Fibroblast of lung (primary cell): ENCODE measurements around the gene AGT. TPM values are rescaled to one million over a fixed set of nuclear protein-coding genes. Genes with fewer than 3 reads are reported as not detected.

Source experiments
- DNase-seq, 2 donors: peaks; one replicate each; pipeline versions ENCODE4 v3.0.0 to v3.0.0-alpha.2; 2010; ENCODE audit warnings: low read depth in 2 of 2
- H2AFZ ChIP-seq: 2 replicates; pipeline ENCODE4 v1.5.1; 2012; ENCODE audit warnings: low read length, control low read depth, inconsistent platforms
- H3K27ac ChIP-seq: 2 replicates; pipeline ENCODE4 v1.5.1; 2011; ENCODE audit warnings: low read length, control low read depth; ENCODE audit not compliant: insufficient read depth
- H3K27me3 ChIP-seq: 2 replicates; pipeline ENCODE4 v1.5.1; 2011; ENCODE audit warnings: mild to moderate bottlenecking, low read length; ENCODE audit not compliant: control insufficient read depth, insufficient read depth
- H3K36me3 ChIP-seq: 2 replicates; pipeline ENCODE4 v1.5.1; 2011; ENCODE audit warnings: low read length; ENCODE audit not compliant: control insufficient read depth, insufficient read depth
- H3K4me1 ChIP-seq: 2 replicates; pipeline ENCODE4 v1.5.1; 2011; ENCODE audit warnings: low read length; ENCODE audit not compliant: control insufficient read depth, insufficient read depth; ENCODE audit errors: extremely low read depth
- H3K4me2 ChIP-seq: 2 replicates; pipeline ENCODE4 v1.5.1; 2011; ENCODE audit warnings: low read length, control low read depth; ENCODE audit not compliant: insufficient read depth; ENCODE audit errors: extremely low read depth
- H3K4me3 ChIP-seq, 4 experiments: fragments of 200-600 bp in 1 of 4; sonication (generic) in 1 of 4; replicated peaks in 1 of 4; 2 replicates each; pipeline ENCODE4 v1.5.1; 2011 to 2016; ENCODE audit warnings: low read length in 4 of 4, low read depth in 3 of 4, mild to moderate bottlenecking in 3 of 4, control low read depth in 2 of 4, inconsistent platforms in 1 of 4, mixed read lengths in 1 of 4; ENCODE audit not compliant: insufficient read depth in 1 of 4; ENCODE audit errors: control extremely low read depth in 1 of 4
- H3K79me2 ChIP-seq: 2 replicates; pipeline ENCODE4 v1.5.1; 2012; ENCODE audit warnings: mild to moderate bottlenecking, low read length, inconsistent platforms; ENCODE audit not compliant: control insufficient read depth, insufficient read depth
- H3K9ac ChIP-seq: 2 replicates; pipeline ENCODE4 v1.5.1; 2011; ENCODE audit warnings: mild to moderate bottlenecking, low read length, control low read depth; ENCODE audit not compliant: insufficient read depth
- H3K9me3 ChIP-seq: 2 replicates; pipeline ENCODE4 v1.5.1; 2012; ENCODE audit warnings: low read depth, low read length; ENCODE audit not compliant: control insufficient read depth, insufficient read depth
- H4K20me1 ChIP-seq: 2 replicates; pipeline ENCODE4 v1.5.1; 2011; ENCODE audit warnings: low read length; ENCODE audit not compliant: control insufficient read depth, insufficient read depth; ENCODE audit errors: extremely low read depth
- EZH2 ChIP-seq: IDR thresholded peaks from 2 replicates; pipeline ENCODE4 v1.5.1; 2012; ENCODE audit warnings: low read length, control low read depth, mild to moderate bottlenecking; ENCODE audit errors: missing control alignments
- polyA plus RNA-seq, 2 donors: library from polyadenylated mRNA; depleted of rRNA in 1 of 2; stranded (reverse) in 1 of 2; unstranded in 1 of 2; fragments of >200 nt; gene quantifications; 2 replicates each; pipeline ENCODE4 v1.2.1, GENCODE V29; 2011 to 2012; ENCODE audit warnings: missing spikeins in 1 of 2
- total RNA-seq: library from RNA; depleted of rRNA; stranded (reverse); fragments of >200 nt; gene quantifications from 2 replicates; pipeline ENCODE4 v1.2.1, GENCODE V29; 2014
- TF ChIP-seq, protein P1 (sequence below), 2 donors: IDR thresholded peaks in 1 of 2; conservative IDR thresholded peaks in 1 of 2; 1 replicate in 1 of 2; 2 replicates in 1 of 2; pipeline ENCODE4 v1.5.1; 2011 to 2012; ENCODE audit warnings: low read length in 2 of 2, control low read depth in 1 of 2, inconsistent platforms in 1 of 2, low read depth in 1 of 2, mild to moderate bottlenecking in 1 of 2

AGT gene
- total and polyA plus RNA-seq, 2 donors (not counting 1 experiment from before 2014, with no cell fraction given), result 3.7 to 10.6 TPM

DNA sequence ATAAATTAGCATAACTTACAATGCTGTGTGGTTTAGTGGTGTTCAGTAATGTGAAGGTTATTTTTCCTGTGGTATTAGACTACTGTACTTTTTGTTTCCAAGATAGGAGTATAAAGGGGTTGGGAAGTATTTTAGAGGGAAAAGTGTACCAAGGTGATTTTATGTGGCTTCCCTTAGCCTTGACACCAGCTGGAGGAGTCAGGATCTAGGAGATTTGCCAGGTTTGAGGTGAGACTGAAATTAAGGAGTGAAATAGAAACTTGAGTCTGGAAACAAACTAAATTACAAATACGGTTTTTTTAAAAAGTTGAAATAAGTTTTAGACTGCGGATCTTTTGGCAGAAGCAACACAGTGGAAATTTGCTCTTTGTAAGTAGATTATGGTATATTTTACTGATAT lies 39.3 kb downstream of the AGT start:
- Histone ChIP-seq H3K79me2 (no peaks in the 10 kb centered on the region), H3K9ac (no peak overlapping the region), H3K4me2 (no peak overlapping the region), H3K27ac (no peak overlapping the region), H3K4me3 (no peak overlapping the region), H4K20me1 (no peaks in the 10 kb centered on the region), H3K4me1 (no peaks in the 10 kb centered on the region), H2AFZ (no peak overlapping the region), H3K36me3 (peaks cover 3% of the 10 kb centered on the region), H3K9me3 (no peaks in the 10 kb centered on the region), H3K27me3 (no peaks in the 10 kb centered on the region)
- no peak for TF ChIP-seq EZH2
- TF ChIP-seq, protein P1, sequence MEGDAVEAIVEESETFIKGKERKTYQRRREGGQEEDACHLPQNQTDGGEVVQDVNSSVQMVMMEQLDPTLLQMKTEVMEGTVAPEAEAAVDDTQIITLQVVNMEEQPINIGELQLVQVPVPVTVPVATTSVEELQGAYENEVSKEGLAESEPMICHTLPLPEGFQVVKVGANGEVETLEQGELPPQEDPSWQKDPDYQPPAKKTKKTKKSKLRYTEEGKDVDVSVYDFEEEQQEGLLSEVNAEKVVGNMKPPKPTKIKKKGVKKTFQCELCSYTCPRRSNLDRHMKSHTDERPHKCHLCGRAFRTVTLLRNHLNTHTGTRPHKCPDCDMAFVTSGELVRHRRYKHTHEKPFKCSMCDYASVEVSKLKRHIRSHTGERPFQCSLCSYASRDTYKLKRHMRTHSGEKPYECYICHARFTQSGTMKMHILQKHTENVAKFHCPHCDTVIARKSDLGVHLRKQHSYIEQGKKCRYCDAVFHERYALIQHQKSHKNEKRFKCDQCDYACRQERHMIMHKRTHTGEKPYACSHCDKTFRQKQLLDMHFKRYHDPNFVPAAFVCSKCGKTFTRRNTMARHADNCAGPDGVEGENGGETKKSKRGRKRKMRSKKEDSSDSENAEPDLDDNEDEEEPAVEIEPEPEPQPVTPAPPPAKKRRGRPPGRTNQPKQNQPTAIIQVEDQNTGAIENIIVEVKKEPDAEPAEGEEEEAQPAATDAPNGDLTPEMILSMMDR (conservative IDR thresholded peaks at IDR 0.05 in 1 of 2, IDR thresholded peaks at IDR 0.05 in 1 of 2; ENCODE audit: low read depth in 1 of 2, low read length in 2 of 2), result no peak
- DNase-seq, result no peak

DNA sequence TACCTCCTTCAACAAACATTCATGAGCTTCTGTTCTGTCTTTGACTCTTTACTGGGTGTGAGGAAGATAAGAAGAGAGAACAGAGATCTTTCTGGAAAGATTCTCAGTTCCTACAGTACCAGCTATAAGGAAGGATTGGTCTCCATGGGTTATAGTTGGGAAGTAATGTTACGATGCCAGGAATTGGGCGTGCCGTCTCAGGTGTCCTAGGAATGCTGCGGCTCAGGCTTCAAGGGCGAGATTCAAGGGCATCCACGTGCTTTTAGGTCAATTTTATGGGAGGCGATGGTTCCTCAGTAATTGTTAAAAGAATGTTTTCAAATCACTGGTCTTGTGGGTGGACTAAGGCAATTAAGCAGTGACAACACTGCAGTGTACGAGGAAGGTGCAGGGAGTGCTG lies 44.4 kb downstream of the AGT start:
- no peaks in the 10 kb centered on the region for H3K4me1 ChIP-seq
- H3K4me2 ChIP-seq, result no peak overlapping the region
- H3K36me3 ChIP-seq, result peaks cover 9% of the 10 kb centered on the region
- H3K4me3 ChIP-seq, result no peak overlapping the region
- TF ChIP-seq, protein P1 (conservative IDR thresholded peaks at IDR 0.05 in 1 of 2, IDR thresholded peaks at IDR 0.05 in 1 of 2; ENCODE audit: low read depth in 1 of 2, low read length in 2 of 2), result no peak
- TF ChIP-seq EZH2, result no peak
- H4K20me1 ChIP-seq, result no peaks in the 10 kb centered on the region
- DNase-seq, result no peak
- H3K9ac ChIP-seq, result no peak overlapping the region
- H3K9me3 ChIP-seq, result no peaks in the 10 kb centered on the region
- H3K79me2 ChIP-seq, result no peaks in the 10 kb centered on the region
- H3K27me3 ChIP-seq, result no peaks in the 10 kb centered on the region
- no peak overlapping the region for H2AFZ ChIP-seq
- no peak overlapping the region for H3K27ac ChIP-seq

DNA sequence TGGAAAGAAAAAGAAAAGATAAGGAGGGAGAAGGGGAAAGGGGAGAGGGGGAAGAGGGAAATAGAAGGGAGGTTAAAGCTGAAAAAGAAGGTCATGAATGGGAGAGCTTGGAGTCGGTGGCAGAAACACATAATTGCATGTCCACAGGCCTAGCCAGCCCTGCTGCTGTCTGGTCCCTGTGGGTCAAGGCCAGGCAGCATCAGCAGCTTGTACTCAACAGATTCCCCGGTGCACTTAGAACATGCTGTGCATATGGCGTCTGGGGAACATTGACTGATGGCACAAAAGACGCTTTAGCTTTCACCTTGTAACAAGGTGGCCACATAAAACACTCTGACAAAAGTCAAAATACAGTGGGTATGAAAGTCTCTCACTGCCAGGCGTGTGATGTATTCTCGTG lies 45.7 kb downstream of the AGT start:
- Histone ChIP-seq H4K20me1 (no peaks in the 10 kb centered on the region), H3K4me3 (no peak overlapping the region), H3K79me2 (no peaks in the 10 kb centered on the region), H3K4me2 (no peak overlapping the region), H3K27ac (no peak overlapping the region), H3K36me3 (peaks cover 9% of the 10 kb centered on the region), H3K4me1 (no peaks in the 10 kb centered on the region), H3K9ac (no peak overlapping the region), H3K27me3 (no peaks in the 10 kb centered on the region), H3K9me3 (no peaks in the 10 kb centered on the region), H2AFZ (no peak overlapping the region)
- TF ChIP-seq, protein P1 (conservative IDR thresholded peaks at IDR 0.05 in 1 of 2, IDR thresholded peaks at IDR 0.05 in 1 of 2; ENCODE audit: low read depth in 1 of 2, low read length in 2 of 2), result no peak
- TF ChIP-seq EZH2, result no peak
- DNase-seq, result no peak
